ENCODE results near the gene ZNF823.

ZNF823 gene

DNA sequence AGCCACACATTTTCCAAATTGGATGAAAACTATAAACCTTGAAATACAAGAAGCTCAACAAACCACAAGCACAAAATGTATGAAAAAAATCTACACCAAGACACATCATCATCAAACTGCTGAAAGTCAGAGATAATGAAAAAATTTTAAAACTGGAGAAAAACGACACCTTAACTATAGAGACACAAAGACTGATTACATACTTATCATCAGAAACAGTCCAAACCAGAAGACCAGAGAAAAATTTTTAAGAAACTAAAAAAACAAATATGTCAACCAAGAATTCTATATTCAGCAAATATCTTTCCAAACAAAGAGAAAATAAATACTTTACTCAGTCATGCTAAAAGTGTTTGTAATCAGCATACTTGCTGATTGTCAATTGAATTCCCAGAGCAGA is 8.5 kb upstream of the ZNF823 start:
- no peak for TF ChIP-seq TOX (CRISPR knock-in tag; IDR thresholded peaks at IDR 0.05; ENCODE audit: borderline replicate concordance)
- TF ChIP-seq ZNF565 (CRISPR knock-in tag; conservative IDR thresholded peaks at IDR 0.05; ENCODE audit: low read depth) = no peak
- no peak for TF ChIP-seq TCF4 (CRISPR knock-in tag; IDR thresholded peaks at IDR 0.05; ENCODE audit: borderline replicate concordance)
- no peak for TF ChIP-seq CREB5 (CRISPR knock-in tag; IDR thresholded peaks at IDR 0.05; ENCODE audit: low read depth)
- no peak for TF ChIP-seq PPARA (CRISPR knock-in tag; IDR thresholded peaks at IDR 0.05; ENCODE audit: borderline replicate concordance)
- TF ChIP-seq ZNF8 (CRISPR knock-in tag; IDR thresholded peaks at IDR 0.05) = no peak
- no peak for TF ChIP-seq CSDC2 (CRISPR knock-in tag; IDR thresholded peaks at IDR 0.05)
- TF ChIP-seq, protein P1, sequence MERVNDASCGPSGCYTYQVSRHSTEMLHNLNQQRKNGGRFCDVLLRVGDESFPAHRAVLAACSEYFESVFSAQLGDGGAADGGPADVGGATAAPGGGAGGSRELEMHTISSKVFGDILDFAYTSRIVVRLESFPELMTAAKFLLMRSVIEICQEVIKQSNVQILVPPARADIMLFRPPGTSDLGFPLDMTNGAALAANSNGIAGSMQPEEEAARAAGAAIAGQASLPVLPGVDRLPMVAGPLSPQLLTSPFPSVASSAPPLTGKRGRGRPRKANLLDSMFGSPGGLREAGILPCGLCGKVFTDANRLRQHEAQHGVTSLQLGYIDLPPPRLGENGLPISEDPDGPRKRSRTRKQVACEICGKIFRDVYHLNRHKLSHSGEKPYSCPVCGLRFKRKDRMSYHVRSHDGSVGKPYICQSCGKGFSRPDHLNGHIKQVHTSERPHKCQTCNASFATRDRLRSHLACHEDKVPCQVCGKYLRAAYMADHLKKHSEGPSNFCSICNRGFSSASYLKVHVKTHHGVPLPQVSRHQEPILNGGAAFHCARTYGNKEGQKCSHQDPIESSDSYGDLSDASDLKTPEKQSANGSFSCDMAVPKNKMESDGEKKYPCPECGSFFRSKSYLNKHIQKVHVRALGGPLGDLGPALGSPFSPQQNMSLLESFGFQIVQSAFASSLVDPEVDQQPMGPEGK (CRISPR knock-in tag; IDR thresholded peaks at IDR 0.05; ENCODE audit: borderline replicate concordance) = no peak
- no peak for TF ChIP-seq ESRRG (CRISPR knock-in tag; IDR thresholded peaks at IDR 0.05)
- no peak for TF ChIP-seq BACH2 (CRISPR knock-in tag; IDR thresholded peaks at IDR 0.05; ENCODE audit: borderline replicate concordance)
- TF ChIP-seq RARB (CRISPR knock-in tag; IDR thresholded peaks at IDR 0.05) = no peak
- TF ChIP-seq TSHZ2 (CRISPR knock-in tag; IDR thresholded peaks at IDR 0.05) = no peak
- no peak for TF ChIP-seq POU6F1 (CRISPR knock-in tag; IDR thresholded peaks at IDR 0.05; ENCODE audit: borderline replicate concordance, low read depth)
- no peak for TF ChIP-seq SNAI2 (CRISPR knock-in tag; IDR thresholded peaks at IDR 0.05)
- no peak for TF ChIP-seq ZFP30 (CRISPR knock-in tag; IDR thresholded peaks at IDR 0.05)
- ATAC-seq = no peak

GRCh38 chr19:11745869-11746268 is 7.1 kb upstream of the ZNF823 start:
- no peak for TF ChIP-seq ARNTL (CRISPR knock-in tag; IDR thresholded peaks at IDR 0.05; ENCODE audit: borderline replicate concordance, low read depth)
- no peak for TF ChIP-seq RARB (CRISPR knock-in tag; IDR thresholded peaks at IDR 0.05)
- no peak for TF ChIP-seq SNAI2 (CRISPR knock-in tag; IDR thresholded peaks at IDR 0.05)
- no peak for TF ChIP-seq ZC3H10 (CRISPR knock-in tag; IDR thresholded peaks at IDR 0.05)
- no peak for TF ChIP-seq GLIS3 (CRISPR knock-in tag; IDR thresholded peaks at IDR 0.05)
- TF ChIP-seq ZNF565 (CRISPR knock-in tag; conservative IDR thresholded peaks at IDR 0.05; ENCODE audit: low read depth) = no peak
- no peak for ATAC-seq

DNA sequence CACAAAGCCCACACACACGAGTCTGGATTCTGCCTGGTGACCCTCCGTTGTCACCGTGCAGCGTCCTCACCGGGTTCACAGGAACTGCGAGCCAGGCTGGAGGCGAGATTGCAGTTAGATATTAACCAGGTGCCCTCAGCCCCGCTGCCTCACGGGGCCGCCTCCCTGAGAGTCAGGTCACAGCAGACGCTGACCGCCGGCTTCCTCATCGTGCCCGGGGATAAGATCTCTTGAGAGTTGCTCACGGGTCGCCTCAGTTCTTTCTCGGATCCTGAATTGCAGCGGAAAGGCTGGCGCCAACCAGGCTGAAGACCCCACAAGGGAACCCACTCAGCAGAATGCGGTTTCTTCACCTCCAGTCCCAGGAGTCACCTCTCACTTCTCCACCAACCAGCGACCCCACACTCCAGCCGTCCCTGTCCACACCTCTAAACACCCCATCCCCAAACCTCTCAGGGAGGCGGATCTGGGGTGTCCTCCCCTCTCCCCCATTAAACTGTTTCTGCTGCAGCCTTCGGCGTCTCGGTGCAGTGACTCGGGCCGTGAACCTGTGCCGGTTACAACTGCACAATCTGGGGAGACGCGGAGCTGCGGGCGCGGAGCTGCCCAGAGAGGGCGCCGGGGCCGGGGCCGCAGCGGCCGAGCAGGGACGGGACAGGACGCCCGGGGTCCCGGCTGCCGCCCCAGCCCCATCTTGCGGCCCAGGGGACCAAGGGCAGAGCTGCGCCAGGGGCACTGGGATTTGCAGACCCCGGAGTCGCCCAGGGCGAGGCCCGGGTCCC is 591 bp downstream of the ZNF823 start:
- peak; percentile 81 for ATAC-seq
- no peak for TF ChIP-seq SNAI2 (CRISPR knock-in tag; IDR thresholded peaks at IDR 0.05)
- no peak for TF ChIP-seq TOX (CRISPR knock-in tag; IDR thresholded peaks at IDR 0.05; ENCODE audit: borderline replicate concordance)
- TF ChIP-seq ZNF8 (CRISPR knock-in tag; IDR thresholded peaks at IDR 0.05) = no peak
- TF ChIP-seq ESRRG (CRISPR knock-in tag; IDR thresholded peaks at IDR 0.05) = no peak
- TF ChIP-seq ZFP30 (CRISPR knock-in tag; IDR thresholded peaks at IDR 0.05) = no peak
- no peak for TF ChIP-seq ZNF70 (CRISPR knock-in tag; IDR thresholded peaks at IDR 0.05)
- no peak for TF ChIP-seq PPARA (CRISPR knock-in tag; IDR thresholded peaks at IDR 0.05; ENCODE audit: borderline replicate concordance)
- TF ChIP-seq POU6F1 (CRISPR knock-in tag; IDR thresholded peaks at IDR 0.05; ENCODE audit: borderline replicate concordance, low read depth) = no peak
- no peak for TF ChIP-seq ZFP3 (CRISPR knock-in tag; IDR thresholded peaks at IDR 0.05)
- TF ChIP-seq ZC3H10 (CRISPR knock-in tag; IDR thresholded peaks at IDR 0.05) = no peak
- TF ChIP-seq CREB5 (CRISPR knock-in tag; IDR thresholded peaks at IDR 0.05; ENCODE audit: low read depth) = no peak
- TF ChIP-seq ZNF565 (CRISPR knock-in tag; conservative IDR thresholded peaks at IDR 0.05; ENCODE audit: low read depth) = no peak
- TF ChIP-seq, protein P1 (CRISPR knock-in tag; IDR thresholded peaks at IDR 0.05; ENCODE audit: borderline replicate concordance) = no peak
- no peak for TF ChIP-seq GLIS3 (CRISPR knock-in tag; IDR thresholded peaks at IDR 0.05)
- no peak for TF ChIP-seq OSR1 (CRISPR knock-in tag; IDR thresholded peaks at IDR 0.05)
- TF ChIP-seq CSDC2 (CRISPR knock-in tag; IDR thresholded peaks at IDR 0.05) = no peak
